ENCODE data around the gene MUC20. TPM values are rescaled to one million over a fixed set of nuclear protein-coding genes. Genes with fewer than 3 reads are reported as not detected.
"Not testable (repeated sequence)": the region's sequence is repeated elsewhere in the genome, so short reads cannot be mapped to it uniquely, and the experiment has no call there.

MUC20 gene
- total RNA-seq, 1 experiment from 2014 or later, result not detected

- no TSS peak for BruUV-seq (replicated peaks)
- Histone ChIP-seq H3K27ac (ENCODE audit: low read length) (no peak overlapping the region), H3K36me3 (ENCODE audit: control insufficient read depth, insufficient read depth, low read length) (no peaks in the 10 kb centered on the region), H3K4me3 (ENCODE audit: low read depth in 2 of 2, low read length in 2 of 2) (no peak overlapping the region), H3K4me1 (ENCODE audit: control insufficient read depth, insufficient read depth, low read length) (no peaks in the 10 kb centered on the region), H3K9me3 (ENCODE audit: control insufficient read depth, insufficient read depth, low read depth, low read length) (no peaks in the 10 kb centered on the region), H3K27me3 (ENCODE audit: control insufficient read depth, insufficient read depth, low read length) (no peaks in the 10 kb centered on the region)
- in situ Hi-C loops (cut with HindIII; ENCODE audit: low pct_unique_long_range_greater_than_20kb, low sequenced_read_pairs) (no loop called here), intact Hi-C loops (cut with micrococcal nuclease; ENCODE audit: unreplicated experiment) (no loop called here)
- ATAC-seq (no peak), DNase-seq (ENCODE audit: low read depth, low spot score) (no peak)
- ChIA-PET CTCF (no interaction called here), POLR2A (no interaction called here)
- no peak for TF ChIP-seq SIN3A (IDR thresholded peaks at IDR 0.05; ENCODE audit: borderline replicate concordance, insufficient read depth, low read depth, low read length)
- no peak for TF ChIP-seq CTCF (IDR thresholded peaks at IDR 0.05)
- TF ChIP-seq REST (IDR thresholded peaks at IDR 0.05; ENCODE audit: insufficient read depth in 1 of 2, low read depth in 2 of 2, low read length in 1 of 2), result no peak
- no peak for TF ChIP-seq TCF7L2 (IDR thresholded peaks at IDR 0.05; ENCODE audit: low read depth, low read length)
- no peak for TF ChIP-seq POLR2AphosphoS5 (IDR thresholded peaks at IDR 0.05; ENCODE audit: low read depth, low read length)
Measured at GRCh38 chr3:195692781-195693427, 27.9 kb upstream of the MUC20 start.

- H3K36me3 ChIP-seq (ENCODE audit: control insufficient read depth, insufficient read depth, low read length), result no peaks in the 10 kb centered on the region
- intact Hi-C loops (cut with micrococcal nuclease; ENCODE audit: unreplicated experiment), result no loop called here
- no peaks in the 10 kb centered on the region for H3K9me3 ChIP-seq (ENCODE audit: control insufficient read depth, insufficient read depth, low read depth, low read length)
- H3K27me3 ChIP-seq (ENCODE audit: control insufficient read depth, insufficient read depth, low read length), result no peaks in the 10 kb centered on the region
- ATAC-seq, result no peak
- H3K4me1 ChIP-seq (ENCODE audit: control insufficient read depth, insufficient read depth, low read length), result no peaks in the 10 kb centered on the region
- no TSS peak for BruUV-seq (replicated peaks)
- TF ChIP-seq CTCF (IDR thresholded peaks at IDR 0.05) (no peak), REST (IDR thresholded peaks at IDR 0.05; ENCODE audit: insufficient read depth in 1 of 2, low read depth in 2 of 2, low read length in 1 of 2) (no peak), POLR2AphosphoS5 (IDR thresholded peaks at IDR 0.05; ENCODE audit: low read depth, low read length) (no peak), SIN3A (IDR thresholded peaks at IDR 0.05; ENCODE audit: borderline replicate concordance, insufficient read depth, low read depth, low read length) (no peak), TCF7L2 (IDR thresholded peaks at IDR 0.05; ENCODE audit: low read depth, low read length) (no peak)
- DNase-seq (ENCODE audit: low read depth, low spot score), result no peak
- no peak overlapping the region for H3K27ac ChIP-seq (ENCODE audit: low read length)
- CTCF ChIA-PET, result no interaction called here
- no peak overlapping the region for H3K4me3 ChIP-seq (ENCODE audit: low read depth in 2 of 2, low read length in 2 of 2)
- POLR2A ChIA-PET, result no interaction called here
- in situ Hi-C loops (cut with HindIII; ENCODE audit: low pct_unique_long_range_greater_than_20kb, low sequenced_read_pairs), result no loop called here
Measured at GRCh38 chr3:195693428-195694216, 27.2 kb upstream of the MUC20 start.

- POLR2A ChIA-PET; H3K36me3 ChIP-seq (ENCODE audit: control insufficient read depth, insufficient read depth, low read length); H3K27me3 ChIP-seq (ENCODE audit: control insufficient read depth, insufficient read depth, low read length); DNase-seq (ENCODE audit: low read depth, low spot score); BruUV-seq (replicated peaks); intact Hi-C loops (cut with micrococcal nuclease; ENCODE audit: unreplicated experiment); in situ Hi-C loops (cut with HindIII; ENCODE audit: low pct_unique_long_range_greater_than_20kb, low sequenced_read_pairs); ATAC-seq; H3K27ac ChIP-seq (ENCODE audit: low read length); CTCF ChIA-PET; H3K4me3 ChIP-seq (ENCODE audit: low read depth in 2 of 2, low read length in 2 of 2); H3K4me1 ChIP-seq (ENCODE audit: control insufficient read depth, insufficient read depth, low read length); H3K9me3 ChIP-seq (ENCODE audit: control insufficient read depth, insufficient read depth, low read depth, low read length): not testable (repeated sequence)
Measured at GRCh38 chr3:195694217-195695076, 26.3 kb upstream of the MUC20 start.
